ENCODE measurements around the gene ITGB5. TPM values are rescaled to one million over a fixed set of nuclear protein-coding genes. Genes with fewer than 3 reads are reported as not detected.

ITGB5 gene
- total and polyA plus RNA-seq, 4 donors, result 16.9 to 66.6 (median 48.0) TPM

DNA sequence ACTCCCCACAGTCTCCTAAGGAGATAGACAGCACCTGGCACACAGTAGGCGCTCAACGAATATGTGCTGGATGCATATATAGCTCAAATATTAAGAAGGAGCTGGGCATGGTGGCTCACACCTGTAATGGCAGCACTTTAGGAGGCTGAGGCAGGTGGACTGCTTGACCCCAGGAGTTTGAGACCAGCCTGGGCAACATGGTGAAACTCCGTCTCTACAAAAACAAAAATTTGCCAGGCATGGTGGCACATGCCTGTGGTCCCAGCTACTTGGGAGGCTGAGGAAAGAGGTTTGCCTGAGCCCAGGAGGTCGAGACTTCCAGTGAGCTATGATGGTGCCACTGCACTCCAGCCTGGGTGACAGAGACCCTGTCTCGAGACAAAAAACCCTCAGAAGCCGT is 119.5 kb downstream of the ITGB5 start:
- DNase-seq (ENCODE audit: low spot score), result no peak
- no peaks in the 10 kb centered on the region for H3K27me3 ChIP-seq (ENCODE audit: control insufficient read depth in 4 of 4, insufficient read depth in 4 of 4, low read length in 3 of 4)
- H3K4me1 ChIP-seq (ENCODE audit: control insufficient read depth in 4 of 4, insufficient read depth in 4 of 4, low read length in 3 of 4), result peaks cover 0 to 9% (median 3%) of the 10 kb centered on the region in 4 donors
- H3K36me3 ChIP-seq (ENCODE audit: control insufficient read depth in 4 of 4, insufficient read depth in 3 of 4, low read depth in 1 of 4, low read length in 3 of 4), result peaks cover 8 to 53% (median 34%) of the 10 kb centered on the region in 4 donors
- 94% methylated on average over 6 of the region's 6 CpGs for WGBS
- H3K27ac ChIP-seq (ENCODE audit: low read depth in 1 of 2, low read length in 2 of 2), result no peak overlapping the region
- H3K9me3 ChIP-seq (ENCODE audit: control insufficient read depth in 4 of 4, low read length in 3 of 4), result no peaks in the 10 kb centered on the region
- H3K4me3 ChIP-seq (ENCODE audit: low read depth in 1 of 3, low read length in 3 of 3), result no peak overlapping the region
- no peak for TF ChIP-seq FOXA2 (IDR thresholded peaks at IDR 0.05)
- TF ChIP-seq REST (IDR thresholded peaks at IDR 0.05), result no peak
- H3K9ac ChIP-seq (ENCODE audit: low read depth in 1 of 2, low read length in 2 of 2), result no peak overlapping the region

GRCh38 chr3:124767264-124767663 is 119.9 kb downstream of the ITGB5 start:
- TF ChIP-seq HNF4G (IDR thresholded peaks at IDR 0.05) (no peak), FOXA2 (IDR thresholded peaks at IDR 0.05) (no peak), YY1 (IDR thresholded peaks at IDR 0.05) (no peak), SP1 (IDR thresholded peaks at IDR 0.05) (no peak), JUND (IDR thresholded peaks at IDR 0.05) (no peak), EGR1 (IDR thresholded peaks at IDR 0.05; ENCODE audit: low read depth in 2 of 2) (no peak), RAD21 (IDR thresholded peaks at IDR 0.05) (no peak), RXRA (IDR thresholded peaks at IDR 0.05) (no peak), REST (IDR thresholded peaks at IDR 0.05) (no peak)
- TF ChIP-seq, protein P1, sequence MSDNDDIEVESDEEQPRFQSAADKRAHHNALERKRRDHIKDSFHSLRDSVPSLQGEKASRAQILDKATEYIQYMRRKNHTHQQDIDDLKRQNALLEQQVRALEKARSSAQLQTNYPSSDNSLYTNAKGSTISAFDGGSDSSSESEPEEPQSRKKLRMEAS (IDR thresholded peaks at IDR 0.05), result no peak
- TF ChIP-seq, protein P2, sequence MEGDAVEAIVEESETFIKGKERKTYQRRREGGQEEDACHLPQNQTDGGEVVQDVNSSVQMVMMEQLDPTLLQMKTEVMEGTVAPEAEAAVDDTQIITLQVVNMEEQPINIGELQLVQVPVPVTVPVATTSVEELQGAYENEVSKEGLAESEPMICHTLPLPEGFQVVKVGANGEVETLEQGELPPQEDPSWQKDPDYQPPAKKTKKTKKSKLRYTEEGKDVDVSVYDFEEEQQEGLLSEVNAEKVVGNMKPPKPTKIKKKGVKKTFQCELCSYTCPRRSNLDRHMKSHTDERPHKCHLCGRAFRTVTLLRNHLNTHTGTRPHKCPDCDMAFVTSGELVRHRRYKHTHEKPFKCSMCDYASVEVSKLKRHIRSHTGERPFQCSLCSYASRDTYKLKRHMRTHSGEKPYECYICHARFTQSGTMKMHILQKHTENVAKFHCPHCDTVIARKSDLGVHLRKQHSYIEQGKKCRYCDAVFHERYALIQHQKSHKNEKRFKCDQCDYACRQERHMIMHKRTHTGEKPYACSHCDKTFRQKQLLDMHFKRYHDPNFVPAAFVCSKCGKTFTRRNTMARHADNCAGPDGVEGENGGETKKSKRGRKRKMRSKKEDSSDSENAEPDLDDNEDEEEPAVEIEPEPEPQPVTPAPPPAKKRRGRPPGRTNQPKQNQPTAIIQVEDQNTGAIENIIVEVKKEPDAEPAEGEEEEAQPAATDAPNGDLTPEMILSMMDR (IDR thresholded peaks at IDR 0.05; ENCODE audit: low read depth, low read length, missing input control), result no peak
- peaks cover 8 to 53% (median 34%) of the 10 kb centered on the region in 4 donors for H3K36me3 ChIP-seq (ENCODE audit: control insufficient read depth in 4 of 4, insufficient read depth in 3 of 4, low read depth in 1 of 4, low read length in 3 of 4)
- H3K27me3 ChIP-seq (ENCODE audit: control insufficient read depth in 4 of 4, insufficient read depth in 4 of 4, low read length in 3 of 4), result no peaks in the 10 kb centered on the region
- H3K4me1 ChIP-seq (ENCODE audit: control insufficient read depth in 4 of 4, insufficient read depth in 4 of 4, low read length in 3 of 4), result peaks cover 0 to 9% (median 3%) of the 10 kb centered on the region in 4 donors
- H3K4me3 ChIP-seq (ENCODE audit: low read depth in 1 of 3, low read length in 3 of 3), result no peak overlapping the region
- H3K9ac ChIP-seq (ENCODE audit: low read depth in 1 of 2, low read length in 2 of 2), result no peak overlapping the region
- no peak overlapping the region for H3K27ac ChIP-seq (ENCODE audit: low read depth in 1 of 2, low read length in 2 of 2)
- no peak for DNase-seq (ENCODE audit: low spot score)
- WGBS, result 84% methylated on average over 5 of the region's 5 CpGs
- no peaks in the 10 kb centered on the region for H3K9me3 ChIP-seq (ENCODE audit: control insufficient read depth in 4 of 4, low read length in 3 of 4)

All from liver (tissue), 9 donors.